ENCODE data around the gene TMEM59L. TPM values are rescaled to one million over a fixed set of nuclear protein-coding genes. Genes with fewer than 3 reads are reported as not detected.

Gene TMEM59L
- total and polyA plus RNA-seq, 2 of the 4 experiments (the other 2 are of a cell fraction), result under 0.01 to 5.9 TPM

GRCh38 chr19:18646535-18647370, 34.1 kb downstream of the TMEM59L start:
- ChIA-PET POLR2A (ENCODE audit: unreplicated experiment) (no interaction called here), CTCF (no interaction called here)
- no peak overlapping the region for H2BK120ac ChIP-seq (ENCODE audit: low read depth, low read length)
- no peak overlapping the region for H4K91ac ChIP-seq (ENCODE audit: insufficient read depth, low read depth, low read length)
- H3K18ac ChIP-seq (ENCODE audit: low read depth, low read length), result no peak overlapping the region
- no peak overlapping the region for H2BK5ac ChIP-seq (ENCODE audit: low read depth, low read length, poor library complexity, severe bottlenecking)
- peak overlapping the region; percentile 63 for H2AFZ ChIP-seq (replicated peaks; ENCODE audit: low read length, poor library complexity)
- BruUV-seq (replicated peaks), result no TSS peak
- peaks cover 30% of the 10 kb centered on the region for H3K4me1 ChIP-seq (ENCODE audit: control insufficient read depth, insufficient read depth, low read length)
- H3K4me2 ChIP-seq (ENCODE audit: low read depth, low read length), result no peak overlapping the region
- H3K14ac ChIP-seq (replicated peaks; ENCODE audit: low read depth, low read length), result no peak overlapping the region
- no peak overlapping the region for H4K8ac ChIP-seq (ENCODE audit: low read depth in 2 of 2, low read length in 2 of 2)
- H3K27me3 ChIP-seq (ENCODE audit: control insufficient read depth, insufficient read depth, low read length), result no peaks in the 10 kb centered on the region
- ATAC-seq (ENCODE audit: low read depth) (no peak), DNase-seq (no peak)
- H3K4ac ChIP-seq (ENCODE audit: low read depth, low read length), result no peak overlapping the region
- H2BK15ac ChIP-seq (ENCODE audit: low read depth, low read length), result no peak overlapping the region
- H3K79me1 ChIP-seq (ENCODE audit: low read depth in 1 of 2, low read length in 2 of 2), result peaks cover 14 to 64% of the 10 kb centered on the region in 2 experiments; a peak in 3 of 4 replicates
- no peak overlapping the region for H3K27ac ChIP-seq (ENCODE audit: insufficient read depth, low read length)
- peaks cover 34% of the 10 kb centered on the region for H4K20me1 ChIP-seq (ENCODE audit: insufficient read depth, low read length)
- dilution Hi-C loops (cut with HindIII; ENCODE audit: low sequenced_read_pairs, unreplicated experiment) (no loop called here), intact Hi-C loops (cut with micrococcal nuclease) (no loop called here), in situ Hi-C loops (cut with MboI; ENCODE audit: low sequenced_read_pairs) (no loop called here)
- H3K56ac ChIP-seq (ENCODE audit: extremely low read depth, insufficient read depth, low read length), result no peak overlapping the region
- 89% methylated on average over 17 of the region's 34 CpGs; no CpG with 5 or more reads in 1 of the 2 experiments for WGBS, 2 experiments (ENCODE audit: extremely low coverage in 2 of 2, insufficient read length in 1 of 2)
- H3K36me3 ChIP-seq (ENCODE audit: control insufficient read depth, insufficient read depth, low read length), result no peaks in the 10 kb centered on the region
- no peak overlapping the region for H3K9ac ChIP-seq (ENCODE audit: low read depth, low read length)
- H2AK5ac ChIP-seq (ENCODE audit: low read depth, low read length), result peak overlapping the region; percentile 88; the same call in 1 of the 2 replicates
- TF ChIP-seq RCOR1 (IDR thresholded peaks at IDR 0.05; ENCODE audit: insufficient replicate concordance, low read length) (no peak), MAZ (IDR thresholded peaks at IDR 0.05; ENCODE audit: borderline replicate concordance, low read depth, low read length) (no peak), NFE2L2 (IDR thresholded peaks at IDR 0.05; ENCODE audit: low read depth, low read length) (no peak), FOS (IDR thresholded peaks at IDR 0.05; ENCODE audit: low read depth, low read length) (no peak)
- H4K5ac ChIP-seq (ENCODE audit: low read depth, low read length), result no peak overlapping the region
- peaks cover 22% of the 10 kb centered on the region for H3K9me1 ChIP-seq (ENCODE audit: insufficient read depth, low read length)
- H2BK20ac ChIP-seq (ENCODE audit: low read depth, low read length), result no peak overlapping the region
- no peaks in the 10 kb centered on the region; the same call in 1 of the 2 replicates for H3K9me3 ChIP-seq (ENCODE audit: control insufficient read depth, insufficient read depth, low read length)
- no peak overlapping the region for H3K23ac ChIP-seq (ENCODE audit: low read depth, low read length)
- no peak overlapping the region for H3K4me3 ChIP-seq (ENCODE audit: insufficient read depth, low read depth, low read length)
- H2AK9ac ChIP-seq (replicated peaks; ENCODE audit: low read depth, low read length, poor library complexity), result no peak overlapping the region

Data from IMR-90 (cell line).